Esophagus (tissue), 2 donors: Measurements from ENCODE around the gene PRSS1. TPM values are rescaled to one million over a fixed set of nuclear protein-coding genes. Genes with fewer than 3 reads are reported as not detected.
"Not testable (repeated sequence)": the region's sequence is repeated elsewhere in the genome, so short reads cannot be mapped to it uniquely, and the experiment has no call there.

Source experiments
- H3K27ac ChIP-seq, 2 donors: one replicate each; pipeline ENCODE4 v1.5.1; 2013; ENCODE audit warnings: low read depth in 2 of 2, mild to moderate bottlenecking in 2 of 2, inconsistent platforms in 1 of 2, low read length in 1 of 2, moderate library complexity in 1 of 2
- H3K27me3 ChIP-seq, 2 donors: one replicate each; pipeline ENCODE4 v1.6.1; 2013; ENCODE audit warnings: low read length in 2 of 2, control low read depth in 1 of 2, mild to moderate bottlenecking in 1 of 2; ENCODE audit not compliant: insufficient read depth in 2 of 2, control insufficient read depth in 1 of 2
- H3K36me3 ChIP-seq, 2 donors: one replicate each; pipeline ENCODE4 v1.6.1; 2013; ENCODE audit warnings: low read length in 1 of 2; ENCODE audit not compliant: control insufficient read depth in 2 of 2, insufficient read depth in 2 of 2
- H3K4me1 ChIP-seq, 2 donors: one replicate each; pipeline ENCODE4 v1.6.1; 2013; ENCODE audit warnings: low read length in 1 of 2; ENCODE audit not compliant: control insufficient read depth in 2 of 2, insufficient read depth in 2 of 2
- H3K4me3 ChIP-seq, 2 donors: one replicate each; pipeline ENCODE4 v1.5.1; 2013; ENCODE audit warnings: low read length in 2 of 2, mild to moderate bottlenecking in 2 of 2, low read depth in 1 of 2, moderate library complexity in 1 of 2
- H3K9me3 ChIP-seq, 2 donors: one replicate each; pipeline ENCODE4 v1.6.1; 2013; ENCODE audit warnings: mild to moderate bottlenecking in 2 of 2, low read depth in 1 of 2, low read length in 1 of 2, moderate library complexity in 1 of 2; ENCODE audit not compliant: control insufficient read depth in 2 of 2, insufficient read depth in 1 of 2
- whole genome bisulfite sequencing, 2 donors: extraction: QIAGEN DNeasy Blood & Tissue Kit; methylation state at CpG; one replicate each; pipeline ENCODE4 v1.1.7; 2013; 5-methylcytosine and 5-hydroxymethylcytosine counted together
- polyA plus RNA-seq, 2 donors: library from polyadenylated mRNA; stranded (reverse); fragments of 200-250 nt; gene quantifications; one replicate each; pipeline ENCODE4 v1.2.3, GENCODE V29; 2013
- donor health status: healthy with polysubstance abuse.
- donor health status: Bipolar disorder and iron deficiency.

Gene PRSS1
- polyA plus RNA-seq, 2 donors = 0.59 to 3.0 TPM

DNA sequence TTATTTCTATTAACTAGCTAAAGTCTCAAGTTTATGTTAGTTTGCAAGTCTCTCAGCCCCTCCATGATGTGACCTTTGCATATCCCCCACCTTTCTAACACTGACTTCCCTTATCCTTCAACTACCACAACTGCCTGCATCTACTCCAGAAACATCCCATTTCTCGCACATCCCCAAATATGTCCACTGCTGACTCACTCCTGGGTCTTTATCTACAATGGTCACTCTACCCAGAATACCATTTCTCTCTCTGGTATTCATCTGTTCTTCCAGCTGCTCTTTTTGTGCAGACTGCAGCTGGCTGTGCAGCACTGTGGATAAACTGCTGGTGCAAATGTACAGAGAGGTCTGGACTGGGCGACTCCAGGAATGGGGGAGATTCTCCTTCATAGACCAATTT is 32.7 kb upstream of the PRSS1 start:
- no peak overlapping the region for H3K4me3 ChIP-seq
- H3K36me3 ChIP-seq = no peaks in the 10 kb centered on the region
- WGBS, 2 donors = 49 to 63% methylated on average over 2 of the region's 2 CpGs

DNA sequence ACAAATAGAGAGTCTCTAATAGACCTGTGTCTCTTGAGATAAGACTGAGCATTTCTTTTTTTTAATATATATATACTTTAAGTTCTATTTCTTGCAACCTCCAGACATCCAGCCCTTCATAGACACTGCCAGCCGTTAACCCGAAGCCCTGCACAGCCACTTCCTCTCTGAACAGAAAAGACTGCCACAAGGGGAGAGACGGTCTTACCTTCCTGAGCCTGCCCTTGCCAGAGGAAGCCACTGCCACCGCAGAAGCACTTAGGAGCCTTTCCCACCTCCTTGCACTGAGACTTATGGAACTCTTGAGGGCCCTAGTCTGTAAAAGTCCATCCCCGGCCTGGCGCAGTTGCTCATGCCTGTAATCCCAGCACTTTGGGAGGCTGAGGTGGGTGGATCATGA is 31.8 kb upstream of the PRSS1 start:
- no peaks in the 10 kb centered on the region for H3K4me1 ChIP-seq

More for the DNA sequence above, 32.7 kb upstream of the PRSS1 start:
- H3K27ac ChIP-seq = no peak overlapping the region
- H3K4me1 ChIP-seq = no peaks in the 10 kb centered on the region
- no peaks in the 10 kb centered on the region for H3K27me3 ChIP-seq
- no peaks in the 10 kb centered on the region for H3K9me3 ChIP-seq

DNA sequence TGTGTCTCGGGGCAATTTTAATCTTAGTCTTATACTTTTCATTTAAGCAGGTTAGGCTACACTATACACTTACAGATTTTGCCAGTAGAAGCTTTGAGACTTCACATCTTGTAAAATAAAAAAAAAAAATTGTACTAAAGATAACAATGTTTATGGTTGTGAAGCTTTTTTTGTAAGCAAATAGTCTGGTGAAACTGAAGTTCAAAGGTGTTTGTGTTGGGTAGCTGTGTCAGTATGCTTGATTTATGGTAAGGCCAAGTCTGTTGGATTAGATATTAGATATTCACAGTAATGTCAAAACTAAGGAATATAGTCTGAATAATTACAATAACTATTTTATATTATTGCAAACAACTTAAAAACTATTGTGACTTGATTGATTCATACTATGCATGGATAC is 31.0 kb upstream of the PRSS1 start:
- Histone ChIP-seq H3K36me3 (no peaks in the 10 kb centered on the region), H3K27me3 (no peaks in the 10 kb centered on the region), H3K27ac (no peak overlapping the region), H3K9me3 (no peaks in the 10 kb centered on the region), H3K4me1 (no peaks in the 10 kb centered on the region), H3K4me3 (no peak overlapping the region)
- WGBS, 2 donors = 35 to 41% methylated on average over 1 of the region's 1 CpG

More for the DNA sequence above, 31.8 kb upstream of the PRSS1 start:
- WGBS, 2 donors = 80% methylated on average over 6 of the region's 6 CpGs
- Histone ChIP-seq H3K27ac (no peak overlapping the region), H3K27me3 (no peaks in the 10 kb centered on the region), H3K36me3 (no peaks in the 10 kb centered on the region), H3K4me3 (no peak overlapping the region), H3K9me3 (no peaks in the 10 kb centered on the region)

GRCh38 chr7:142720172-142720773 is 29.0 kb upstream of the PRSS1 start:
- Histone ChIP-seq H3K27me3 (peaks cover 0 to 1% of the 10 kb centered on the region in 2 donors), H3K4me3 (no peak overlapping the region), H3K9me3 (no peaks in the 10 kb centered on the region), H3K36me3 (no peaks in the 10 kb centered on the region), H3K4me1 (no peaks in the 10 kb centered on the region), H3K27ac (no peak overlapping the region)
- WGBS, 2 donors = 86 to 90% methylated on average over 8 of the region's 8 CpGs

- no peaks in the 10 kb centered on the region for H3K36me3 ChIP-seq
- H3K4me3 ChIP-seq = no peak overlapping the region
- H3K27ac ChIP-seq = no peak overlapping the region
- WGBS, 2 donors = 85 to 90% methylated on average over 10 of the region's 10 CpGs
- no peaks in the 10 kb centered on the region for H3K4me1 ChIP-seq
- peaks cover 0 to 3% of the 10 kb centered on the region in 2 donors for H3K27me3 ChIP-seq
- H3K9me3 ChIP-seq = no peaks in the 10 kb centered on the region
These were observed 28.3 kb upstream of the PRSS1 start for GRCh38 chr7:142720986-142721385.

- Histone ChIP-seq H3K36me3 (no peaks in the 10 kb centered on the region), H3K9me3 (no peaks in the 10 kb centered on the region), H3K4me3 (no peak overlapping the region), H3K4me1 (no peaks in the 10 kb centered on the region), H3K27me3 (peaks cover 0 to 3% of the 10 kb centered on the region in 2 donors), H3K27ac (no peak overlapping the region)
- 61 to 69% methylated on average over 15 of the region's 15 CpGs for WGBS, 2 donors
These were observed 27.0 kb upstream of the PRSS1 start for GRCh38 chr7:142722248-142722794.

DNA sequence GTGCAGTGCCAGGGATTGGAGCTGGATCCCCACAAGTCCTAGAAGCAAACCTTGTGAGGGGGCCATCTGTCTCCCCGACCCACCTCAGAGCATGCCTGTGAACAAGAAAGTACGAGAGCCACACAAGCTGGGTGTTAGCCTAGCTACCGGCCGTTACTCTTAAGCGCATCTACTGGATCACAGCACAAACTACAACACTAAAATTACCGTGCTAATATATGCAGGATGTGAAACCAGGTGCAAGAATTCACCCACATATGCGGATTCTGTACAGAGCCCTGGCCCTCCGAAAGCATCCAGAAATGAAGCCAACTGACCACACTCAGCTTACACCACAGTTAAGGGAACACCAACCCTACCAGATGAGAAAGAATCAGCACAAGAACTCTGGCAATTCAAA is 16.0 kb upstream of the PRSS1 start:
- WGBS, 2 donors = 91 to 92% methylated on average over 8 of the region's 8 CpGs
- H3K4me3 ChIP-seq = no peak overlapping the region
- H3K27ac ChIP-seq = no peak overlapping the region
- no peaks in the 10 kb centered on the region for H3K9me3 ChIP-seq
- H3K27me3 ChIP-seq = no peaks in the 10 kb centered on the region
- H3K4me1 ChIP-seq = no peaks in the 10 kb centered on the region
- no peaks in the 10 kb centered on the region for H3K36me3 ChIP-seq

DNA sequence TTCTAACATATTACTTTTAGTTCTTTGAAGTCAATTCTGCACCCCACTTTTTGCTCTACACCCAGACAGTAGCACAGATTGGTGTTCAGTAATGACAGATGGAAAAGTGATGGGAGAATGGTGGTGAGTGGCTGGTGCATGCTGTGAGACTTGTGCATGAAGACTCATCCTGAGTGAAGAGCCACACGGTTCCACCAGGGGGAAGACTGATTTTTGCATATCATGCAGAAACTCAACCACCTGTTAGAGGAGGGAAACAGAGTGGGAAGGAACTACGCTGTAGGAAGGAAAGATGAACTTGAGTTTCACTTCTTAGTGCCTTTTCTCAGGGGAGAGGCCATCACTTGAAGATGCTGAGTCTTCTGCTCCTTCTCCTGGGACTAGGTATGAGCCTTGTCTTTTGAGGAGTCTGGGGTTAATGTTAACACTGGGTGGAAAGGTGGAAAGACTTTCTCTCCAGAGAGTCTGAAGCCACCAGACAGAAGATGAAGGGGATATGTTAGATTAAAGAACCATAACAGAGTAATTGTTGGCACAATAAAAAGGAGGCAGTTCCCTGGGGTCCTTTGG is 9.3 kb upstream of the PRSS1 start:
- H3K36me3 ChIP-seq = no peaks in the 10 kb centered on the region
- 43 to 58% methylated on average over 2 of the region's 2 CpGs for WGBS, 2 donors
- no peaks in the 10 kb centered on the region for H3K4me1 ChIP-seq
- H3K9me3 ChIP-seq = no peaks in the 10 kb centered on the region
- H3K4me3 ChIP-seq = no peak overlapping the region
- no peak overlapping the region for H3K27ac ChIP-seq
- H3K27me3 ChIP-seq = no peaks in the 10 kb centered on the region

DNA sequence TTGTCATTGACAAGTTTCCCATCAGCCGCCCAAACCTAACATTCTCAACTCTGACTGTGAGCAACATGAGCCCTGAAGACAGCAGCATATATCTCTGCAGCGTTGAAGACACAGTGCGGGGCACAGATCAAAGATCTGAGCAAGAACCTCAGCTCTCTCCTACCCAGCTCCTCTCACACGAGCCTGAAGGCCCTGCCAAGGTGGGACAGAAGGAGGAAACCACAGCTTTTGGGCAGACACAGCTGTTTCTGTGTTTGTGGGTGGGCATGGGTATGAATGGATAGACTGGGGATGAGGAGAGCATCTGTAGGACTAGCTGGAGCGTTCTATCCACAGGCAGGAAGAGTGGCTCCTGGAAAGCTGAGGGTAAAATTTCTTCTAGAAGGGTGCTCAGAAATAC is 8.5 kb upstream of the PRSS1 start:
- Histone ChIP-seq H3K36me3 (no peaks in the 10 kb centered on the region), H3K4me1 (no peaks in the 10 kb centered on the region), H3K27ac (no peak overlapping the region), H3K9me3 (no peaks in the 10 kb centered on the region), H3K4me3 (no peak overlapping the region), H3K27me3 (no peaks in the 10 kb centered on the region)
- WGBS, 2 donors = 71 to 75% methylated on average over 5 of the region's 5 CpGs

- not testable (repeated sequence) for H3K27ac ChIP-seq
These were observed 7.3 kb upstream of the PRSS1 start for GRCh38 chr7:142741932-142742331.

More at GRCh38 chr7:142741932-142742331, 7.3 kb upstream of the PRSS1 start:
- H3K27me3 ChIP-seq, H3K4me1 ChIP-seq, H3K4me3 ChIP-seq, H3K9me3 ChIP-seq, H3K36me3 ChIP-seq: not testable (repeated sequence)
